Measurements from ENCODE around the gene CHKB.

Gene CHKB

DNA sequence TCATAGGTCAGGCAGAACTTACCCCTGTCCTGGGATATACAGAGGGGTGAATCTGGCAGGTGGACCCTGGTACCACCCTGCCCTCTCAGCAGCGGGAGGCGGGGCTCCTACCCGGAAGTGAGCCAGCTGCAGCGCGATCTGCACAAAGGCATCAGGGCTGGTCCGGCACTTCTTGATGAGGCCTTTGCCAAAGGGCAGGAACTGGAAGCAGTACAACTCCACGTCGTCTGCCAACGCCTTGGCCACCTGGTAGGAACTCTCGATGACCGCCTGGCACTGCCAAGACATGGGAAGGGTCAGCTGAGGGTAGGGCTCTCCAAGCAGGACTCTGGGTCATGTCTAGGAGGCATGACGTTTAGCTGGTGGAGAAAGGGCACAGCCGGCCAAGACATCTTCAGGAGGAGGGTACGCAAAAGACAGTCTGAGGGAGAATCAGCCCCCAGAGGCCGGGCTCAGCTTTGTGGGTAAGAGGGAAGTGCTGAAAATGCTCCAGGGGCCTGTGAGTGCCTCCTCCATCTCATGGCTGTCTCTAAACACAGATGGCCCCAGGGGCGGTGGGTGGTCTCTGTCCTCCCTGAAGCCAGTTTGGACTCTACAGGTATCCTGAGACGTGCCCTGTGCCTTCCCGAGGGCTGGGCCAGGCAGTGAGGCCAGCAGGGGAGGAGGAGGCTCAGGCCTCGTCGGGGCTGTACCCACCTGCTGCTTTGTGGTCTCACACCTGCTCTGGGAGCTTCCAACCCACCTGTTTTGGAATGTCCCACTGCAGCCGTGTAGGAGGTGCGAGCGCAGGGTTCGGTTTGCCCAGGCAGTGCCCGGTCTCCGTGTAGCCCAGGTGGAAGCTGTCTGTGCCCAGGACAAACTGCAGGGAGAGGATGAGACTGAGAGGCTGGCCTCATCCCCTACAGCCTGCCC lies 11.1 kb downstream of the CHKB start:
- DNase-seq, result no peak

- DNase-seq, result no peak
Measured at GRCh38 chr22:50570861-50571260, 11.8 kb downstream of the CHKB start.

DNA sequence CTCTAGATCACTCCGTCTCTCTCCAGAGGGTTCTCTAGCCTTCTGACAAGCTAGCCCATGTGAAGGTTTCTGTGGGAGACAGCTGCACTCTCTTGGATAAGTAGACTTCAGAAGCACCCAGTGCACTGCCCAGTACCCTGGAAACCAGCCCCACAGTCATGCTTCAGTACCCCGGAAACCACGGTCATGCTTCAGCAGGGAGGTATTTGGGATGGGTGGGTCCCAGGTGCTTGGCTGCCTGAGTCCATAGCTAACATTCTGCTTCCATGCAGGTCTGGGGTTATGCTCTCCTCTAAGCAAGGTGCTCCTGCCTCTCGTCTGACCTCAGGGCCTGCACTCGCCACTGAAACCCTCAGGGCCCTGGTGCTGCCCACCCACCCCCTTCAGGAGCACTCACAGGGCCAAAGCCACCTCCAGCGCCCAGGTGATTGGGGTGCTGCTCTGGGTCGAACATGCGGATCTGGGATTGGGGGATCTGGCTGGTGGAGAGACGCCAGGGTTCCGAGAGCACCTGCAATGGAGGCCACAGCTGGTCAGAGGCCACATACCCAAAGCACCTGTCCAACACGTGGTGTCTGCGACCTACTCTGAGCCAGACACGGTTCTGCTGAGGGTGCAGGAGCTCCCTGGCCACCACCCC lies 12.6 kb downstream of the CHKB start:
- DNase-seq, result no peak

- no peak for DNase-seq
Measured at GRCh38 chr22:50569041-50569459, 13.6 kb downstream of the CHKB start.

DNA sequence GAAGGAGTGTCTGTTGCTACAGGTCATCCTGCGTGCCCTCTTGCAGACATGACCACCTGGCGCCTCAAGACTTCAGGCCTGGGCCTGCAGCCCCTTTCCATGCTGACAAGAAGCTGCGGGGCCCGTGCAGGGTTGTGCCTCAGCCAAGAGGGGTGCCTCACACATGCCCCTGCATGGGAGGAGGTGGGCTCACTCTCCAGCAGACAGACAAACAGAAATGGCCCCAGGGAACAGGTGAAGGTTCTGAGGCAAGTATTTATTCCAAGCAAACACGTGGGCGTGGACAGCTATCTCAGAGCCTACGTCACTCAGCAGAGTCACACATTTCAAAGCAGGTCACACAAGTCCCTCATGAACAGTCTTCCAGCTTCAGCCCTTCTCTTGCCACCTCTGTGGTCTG lies 14.0 kb downstream of the CHKB start:
- DNase-seq, result no peak

DNA sequence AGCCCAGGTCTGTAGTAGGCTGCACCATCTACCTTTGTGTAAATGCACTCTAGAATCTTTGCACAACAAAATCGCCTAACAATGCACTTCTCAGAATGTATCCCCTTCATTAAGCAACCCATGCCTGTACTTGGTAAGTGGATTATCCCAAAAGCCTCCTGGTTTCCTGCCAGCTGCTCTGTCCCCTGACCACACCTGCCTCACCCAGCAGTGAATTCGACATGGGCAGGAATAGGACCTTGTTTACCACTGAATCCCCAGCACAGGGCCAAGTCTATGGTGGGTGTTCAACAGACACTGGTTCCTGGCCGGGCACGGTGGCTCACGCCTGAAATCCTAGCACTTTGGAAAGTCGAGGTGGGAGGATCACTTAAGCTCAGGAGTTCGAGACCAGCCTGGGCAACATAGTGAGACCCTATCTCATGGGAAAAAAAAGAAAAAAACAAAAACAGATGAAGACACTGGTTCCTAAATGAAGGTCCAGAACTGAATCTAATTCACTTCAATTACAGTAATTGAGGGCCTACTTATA lies 14.9 kb downstream of the CHKB start:
- DNase-seq, result no peak

DNA sequence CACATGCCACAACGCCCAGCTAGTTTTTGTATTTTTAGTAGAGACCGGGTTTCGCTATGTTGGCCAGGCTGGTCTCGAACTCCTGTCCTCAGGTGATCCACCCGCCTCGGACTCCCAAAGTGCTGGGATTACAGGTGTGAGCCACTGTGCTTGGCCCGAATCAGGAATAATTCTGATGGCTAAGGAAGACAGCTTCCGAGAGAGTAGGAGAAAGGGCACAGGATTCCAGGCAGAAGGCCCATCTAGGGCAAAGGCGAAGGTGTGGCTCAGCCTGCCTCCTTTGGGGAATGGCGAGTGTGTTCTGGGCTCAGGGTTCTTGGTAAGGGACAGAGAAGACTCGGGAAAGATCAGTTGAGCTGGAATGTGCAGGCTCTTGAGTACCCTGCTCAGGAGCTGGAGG lies 18.4 kb downstream of the CHKB start:
- DNase-seq, result no peak

DNA sequence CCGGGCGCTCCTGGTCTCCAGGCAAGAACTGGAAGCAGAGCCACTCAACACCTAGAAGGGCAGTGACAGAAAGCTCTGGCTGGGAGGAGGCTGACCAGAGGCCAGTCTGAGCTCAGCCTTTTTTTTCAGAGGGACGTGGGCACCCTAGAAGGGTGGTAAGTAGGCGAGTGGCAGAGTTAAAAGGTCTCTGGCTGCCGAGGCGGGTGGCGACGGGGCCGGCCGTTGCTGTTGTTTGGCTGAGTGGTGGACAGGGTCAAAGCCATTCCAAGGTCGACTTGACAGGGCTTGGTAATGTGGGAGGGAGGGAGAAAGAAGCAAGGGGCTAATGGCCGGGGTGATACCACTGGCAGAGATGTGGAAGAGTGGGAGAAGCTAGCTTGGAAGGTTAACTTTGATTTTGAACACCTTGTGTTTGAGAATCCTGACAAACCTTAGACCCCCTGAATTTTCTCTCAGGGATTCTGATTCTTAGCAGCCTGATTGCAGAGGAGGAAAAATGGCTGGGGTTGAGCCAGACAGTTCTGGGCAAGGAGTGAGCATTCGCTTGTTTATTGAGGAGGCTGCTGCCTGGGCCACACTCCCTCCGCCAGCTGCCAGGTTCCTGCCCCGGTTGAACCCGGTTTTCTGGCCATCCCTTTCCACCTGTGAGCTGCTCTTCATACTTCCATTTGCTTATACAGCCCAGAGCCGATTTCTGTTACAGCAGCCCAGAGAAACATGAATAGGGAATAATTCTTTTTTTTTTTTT lies 19.1 kb downstream of the CHKB start:
- no peak for DNase-seq

DNA sequence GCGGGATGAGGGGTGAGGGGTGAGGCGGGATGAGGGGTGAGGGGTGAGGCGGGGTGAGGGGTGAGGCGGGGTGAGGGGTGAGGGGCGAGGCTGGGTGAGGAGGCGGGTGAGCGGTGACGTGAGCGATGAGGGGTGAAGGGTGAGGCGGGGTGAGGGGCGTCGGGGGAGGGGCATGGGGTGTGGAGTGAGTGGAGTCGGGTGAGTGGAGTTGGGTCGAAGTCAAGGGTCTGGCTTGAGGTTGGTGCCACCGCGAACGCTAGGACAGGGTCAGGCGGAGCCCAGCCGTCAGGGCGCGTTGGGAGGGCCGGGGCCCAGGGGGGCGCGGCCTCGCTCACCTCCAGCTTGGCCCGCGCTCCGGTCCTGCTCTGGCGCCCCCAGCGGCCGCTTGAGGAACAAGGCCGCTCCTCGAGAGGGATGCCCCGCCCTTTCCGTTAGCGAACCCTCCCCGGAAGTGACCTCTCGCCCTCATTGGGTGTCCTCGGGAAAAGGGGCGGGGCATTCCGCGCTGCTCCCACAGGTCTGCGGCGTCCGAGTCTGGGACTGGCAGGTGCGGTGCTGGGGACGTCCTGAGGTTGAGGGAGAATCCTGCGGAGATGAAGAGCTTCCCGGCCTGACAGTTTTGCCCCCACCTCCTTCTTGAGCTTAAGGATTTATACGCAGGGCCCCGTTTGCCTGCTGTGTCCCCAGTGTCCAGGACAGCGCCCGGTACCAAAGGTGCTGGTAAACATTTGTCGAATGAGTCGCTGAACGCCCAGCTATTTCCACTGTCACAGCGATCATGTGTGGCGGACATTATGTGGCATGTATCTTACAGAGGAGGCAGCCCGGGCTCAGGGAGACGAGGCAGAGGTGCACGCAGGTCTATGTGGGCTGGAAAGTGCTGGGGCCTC lies 19.9 kb downstream of the CHKB start, which contains the start of gene SYCE3:
TSS of gene SYCE3 (minus strand) at position 397 of the 890 bp plus-strand sequence. CDS start 6,514 bp downstream, outside the sequence.
- peak; percentile 94 for DNase-seq

DNA sequence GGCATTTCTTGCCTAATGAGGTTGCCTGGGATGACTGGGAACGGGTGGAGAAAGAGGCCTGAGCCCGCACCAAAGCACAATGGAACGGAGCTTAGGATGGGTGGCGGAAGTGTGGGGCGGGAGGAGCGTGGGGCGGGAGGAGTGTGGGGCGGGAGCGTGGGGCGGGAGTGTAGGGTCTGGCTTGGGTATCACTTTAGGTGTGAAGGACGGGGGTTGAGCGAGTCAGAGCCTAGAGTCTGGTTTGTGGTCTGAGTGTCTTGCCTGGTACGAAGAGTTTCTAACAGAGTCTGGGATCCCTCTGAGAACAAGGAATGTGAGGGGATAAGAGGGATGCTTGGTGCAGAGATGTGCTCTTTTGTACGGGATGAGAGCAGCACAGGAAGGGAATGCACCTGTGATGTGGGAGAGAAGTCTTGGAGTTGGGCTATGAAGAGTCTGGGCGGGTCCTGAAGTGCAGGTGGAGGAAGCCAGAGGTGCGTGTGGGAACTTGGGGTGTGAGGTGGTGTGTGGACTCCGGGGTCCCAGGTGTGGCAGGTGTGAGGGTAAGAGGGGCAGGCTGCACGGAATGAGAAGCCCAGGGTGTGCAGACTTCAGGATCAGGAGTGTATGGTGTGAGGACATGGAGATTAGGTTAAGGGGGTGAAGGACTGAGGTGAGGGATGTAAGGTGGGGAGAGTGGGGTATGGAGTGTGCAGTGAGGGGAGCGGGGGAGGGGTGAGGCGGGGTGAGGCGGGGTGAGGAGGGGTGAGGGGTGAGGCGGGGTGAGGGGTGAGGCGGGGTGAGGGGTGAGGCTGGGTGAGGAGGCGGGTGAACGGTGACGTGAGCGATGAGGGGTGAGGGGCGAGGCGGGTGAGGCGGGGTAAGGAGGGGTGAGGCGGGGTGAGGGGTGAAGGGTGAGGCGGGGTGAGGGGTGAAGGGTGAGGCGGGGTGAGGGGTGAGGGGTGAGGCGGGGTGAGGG lies 21.0 kb downstream of the CHKB start:
- DNase-seq, result no peak

DNA sequence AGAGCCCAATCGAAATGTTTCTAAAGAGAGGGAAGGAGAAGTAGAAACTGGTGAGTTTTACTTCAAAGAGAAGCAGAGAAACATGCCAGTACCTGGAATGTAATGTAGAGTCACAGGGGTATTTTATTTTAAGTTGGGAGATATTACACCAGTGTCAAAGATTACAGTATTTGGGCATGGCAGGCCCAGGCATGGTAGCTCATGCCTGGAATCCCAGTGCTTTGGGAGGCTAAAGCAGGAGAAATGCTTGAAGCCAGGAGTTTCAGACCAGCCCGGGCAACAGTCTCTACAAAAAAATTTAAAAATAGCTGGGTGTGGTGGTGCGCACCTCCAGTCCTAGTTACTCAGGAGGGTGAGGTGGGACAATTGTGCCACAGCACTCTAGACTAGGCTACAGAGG lies 22.6 kb downstream of the CHKB start:
- DNase-seq, result no peak

GRCh38 chr22:50556703-50557102 lies 25.9 kb downstream of the CHKB start:
- DNase-seq, result no peak

DNA sequence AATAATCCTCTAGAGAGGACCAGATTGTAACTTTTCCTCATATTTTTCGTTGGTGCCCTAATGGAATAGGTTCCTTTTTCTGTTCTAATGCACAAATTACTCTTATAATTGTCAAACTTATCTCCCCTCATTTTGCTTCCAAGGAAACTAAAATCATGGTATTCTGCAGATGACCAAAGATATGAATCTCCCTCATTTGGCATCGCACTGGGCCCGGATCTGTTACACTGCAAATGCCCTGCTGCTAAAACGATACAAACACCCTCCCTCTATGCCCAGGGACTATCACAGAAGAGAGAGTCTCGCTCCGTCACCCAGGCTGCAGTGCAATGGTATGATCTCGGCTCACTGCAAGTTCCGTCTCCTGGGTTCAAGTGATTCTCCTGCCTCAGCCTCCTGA lies 29.3 kb downstream of the CHKB start:
- no peak for DNase-seq

GRCh38 chr22:50551160-50551752 lies 31.4 kb downstream of the CHKB start:
- no peak for DNase-seq

DNA sequence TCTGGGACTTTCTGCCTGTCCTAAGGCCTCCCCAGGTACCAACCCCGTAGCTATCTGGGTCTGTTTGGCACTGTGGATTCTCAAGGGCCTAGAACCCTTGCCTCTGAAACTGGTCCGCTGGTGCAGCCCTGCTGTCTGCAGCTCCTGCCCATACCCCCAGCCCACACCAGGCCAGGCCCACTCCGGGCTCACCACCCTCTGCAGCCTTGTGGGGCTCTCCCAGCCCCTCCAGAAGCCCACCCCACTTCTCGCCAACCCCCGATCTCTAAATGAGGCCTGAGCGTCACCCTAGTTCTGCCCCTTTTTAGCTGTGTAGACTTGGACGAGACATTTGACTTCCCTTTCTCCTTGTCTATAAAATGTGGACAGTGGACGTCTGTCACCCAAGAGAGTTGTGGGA lies 32.3 kb downstream of the CHKB start:
- no peak for DNase-seq

GRCh38 chr22:50548921-50549790 lies 33.5 kb downstream of the CHKB start:
- DNase-seq, result no peak

DNA sequence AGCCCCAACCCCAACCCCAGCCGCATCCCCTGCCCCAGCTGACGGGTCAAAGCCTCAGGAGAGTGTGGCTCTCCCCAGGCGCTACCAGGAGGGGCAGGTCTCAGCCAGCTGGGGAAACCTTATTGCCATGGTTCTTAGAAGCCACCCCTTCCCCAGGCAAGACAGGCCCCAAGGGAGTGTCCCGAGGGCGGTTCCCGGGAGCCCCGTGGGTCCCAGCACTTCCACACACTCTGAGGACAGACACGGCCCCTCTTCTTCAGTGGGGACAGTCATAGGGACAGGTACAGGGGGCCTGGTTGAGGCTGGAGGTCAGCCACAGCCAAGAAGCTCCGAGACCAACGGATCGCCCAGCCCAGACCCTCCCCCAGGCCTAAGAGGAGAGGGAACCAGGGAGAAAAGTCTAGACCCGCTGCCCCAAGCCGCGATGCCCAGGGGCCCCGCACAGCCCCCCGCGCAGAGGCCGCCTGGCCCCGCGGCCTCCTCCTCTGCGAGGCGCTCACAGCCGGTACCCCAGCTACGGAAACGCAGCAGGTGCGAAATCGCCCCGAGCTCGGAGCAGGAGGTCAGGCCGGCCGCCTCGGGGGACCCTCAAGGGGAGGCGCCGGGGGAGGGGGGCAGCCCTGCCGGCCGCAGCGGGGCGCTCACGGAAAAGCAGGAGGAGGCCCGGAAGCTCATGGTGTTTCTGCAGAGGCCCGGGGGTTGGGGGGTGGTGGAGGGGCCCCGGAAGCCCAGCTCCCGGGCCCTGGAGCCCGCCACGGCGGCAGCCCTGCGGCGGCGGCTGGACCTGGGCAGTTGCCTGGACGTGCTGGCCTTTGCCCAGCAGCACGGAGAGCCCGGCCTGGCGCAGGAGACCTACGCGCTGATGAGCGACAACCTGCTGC lies 34.4 kb downstream of the CHKB start:
- peak; percentile 50 for DNase-seq

DNA sequence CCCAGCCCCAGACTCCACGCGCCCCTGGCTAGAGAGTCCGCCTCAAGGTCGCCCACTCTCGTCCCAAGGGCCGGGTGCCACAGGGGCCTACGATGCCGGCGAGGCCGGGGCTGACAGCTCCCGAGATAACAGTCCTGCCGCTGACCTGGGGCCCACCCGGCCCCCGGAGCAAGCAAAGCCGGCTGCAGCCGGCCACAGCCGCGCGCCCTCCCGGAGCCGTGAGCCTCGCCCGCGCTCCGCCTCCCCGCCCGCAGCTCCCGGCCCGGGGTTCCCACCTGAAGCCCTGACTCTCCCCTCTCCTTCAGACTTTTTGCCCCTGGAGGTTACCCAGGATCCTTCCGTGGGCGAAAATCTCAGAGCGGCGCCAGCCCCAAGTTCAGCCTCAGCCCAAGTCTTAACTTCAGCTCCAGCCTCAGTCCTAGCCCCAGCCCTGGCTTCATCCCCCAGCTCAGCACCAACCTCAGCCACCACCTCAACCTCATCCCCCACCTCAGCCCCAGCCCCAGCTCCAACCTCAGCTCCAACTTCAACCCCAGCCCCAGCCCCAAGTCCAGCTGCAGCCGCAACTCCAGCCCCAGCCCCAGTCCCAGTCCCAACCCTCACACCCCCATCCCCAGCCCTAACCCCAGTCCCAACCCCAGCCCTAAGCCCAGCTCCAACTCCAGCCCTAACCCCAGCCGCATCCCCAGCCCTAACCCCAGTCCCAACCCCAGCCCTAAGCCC lies 35.2 kb downstream of the CHKB start:
- DNase-seq, result no peak
